ENCODE data around the gene FYN. TPM values are rescaled to one million over a fixed set of nuclear protein-coding genes. Genes with fewer than 3 reads are reported as not detected.

FYN gene
- 3.9 to 6.9 TPM (median 4.7 TPM) in 5 replicates for total RNA-seq (2022; extraction: Qiagen RNA extraction)

DNA sequence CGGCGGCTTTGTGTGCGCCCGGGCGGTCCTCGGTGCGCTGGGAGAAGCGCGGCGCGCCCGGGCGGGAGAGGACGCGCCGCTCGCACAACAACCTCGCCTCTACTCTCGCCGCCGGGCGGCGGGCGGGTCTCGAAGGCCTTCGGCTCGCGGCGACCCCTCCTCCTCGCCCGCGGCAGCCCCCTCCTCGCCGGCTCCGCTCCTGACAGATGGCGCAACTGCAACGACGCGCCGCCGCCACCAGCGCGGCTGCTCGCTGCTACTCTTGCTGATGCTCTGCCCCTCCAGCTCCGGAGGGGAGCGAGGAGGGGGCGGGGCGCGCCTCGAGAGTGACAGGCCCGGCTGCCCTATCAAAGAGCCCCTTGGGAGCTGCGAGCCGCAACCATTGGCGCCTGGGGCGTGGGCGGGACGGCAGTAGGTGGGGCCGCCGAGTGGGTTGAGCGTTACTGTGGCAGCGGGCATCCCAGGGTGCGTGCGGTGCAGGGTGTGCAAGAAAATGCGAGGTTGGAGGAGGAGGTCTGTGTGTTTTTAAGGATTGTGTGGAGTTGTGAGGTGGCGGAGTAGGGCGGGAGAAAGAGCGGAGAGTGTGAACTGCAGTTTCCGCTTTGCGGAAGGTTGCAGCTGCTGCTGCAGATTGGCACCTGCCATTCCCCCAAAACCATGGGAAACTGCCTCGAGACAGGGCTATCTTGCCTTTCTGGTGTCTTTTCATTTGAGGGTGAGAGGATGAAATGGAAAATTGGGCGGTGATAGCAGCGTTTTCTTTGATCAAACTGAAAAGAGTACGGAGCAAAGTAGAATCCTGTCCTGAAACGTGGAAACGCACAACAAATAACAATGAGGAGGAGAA, at the start of gene FYN:
Gene FYN (minus strand): TSS at position 275 of the 847 bp plus-strand sequence. CDS start 153,401 bp downstream, outside the sequence.

Other genes starting within 250 kb of the FYN start
- not detected in 5 replicates for gene CCN6, start 180.7 kb upstream of the FYN start, total RNA-seq (2022; extraction: Qiagen RNA extraction)
- 4.8 to 9.4 TPM (median 6.2 TPM) in 5 replicates for gene TUBE1, start 214.0 kb upstream of the FYN start, total RNA-seq (2022; extraction: Qiagen RNA extraction)
- gene FAM229B, start 214.1 kb upstream of the FYN start, total RNA-seq (2022; extraction: Qiagen RNA extraction), result 6.4 to 9.3 TPM (median 8.1 TPM) in 5 replicates